ENCODE results near the gene MTARC2.

Gene MTARC2

DNA sequence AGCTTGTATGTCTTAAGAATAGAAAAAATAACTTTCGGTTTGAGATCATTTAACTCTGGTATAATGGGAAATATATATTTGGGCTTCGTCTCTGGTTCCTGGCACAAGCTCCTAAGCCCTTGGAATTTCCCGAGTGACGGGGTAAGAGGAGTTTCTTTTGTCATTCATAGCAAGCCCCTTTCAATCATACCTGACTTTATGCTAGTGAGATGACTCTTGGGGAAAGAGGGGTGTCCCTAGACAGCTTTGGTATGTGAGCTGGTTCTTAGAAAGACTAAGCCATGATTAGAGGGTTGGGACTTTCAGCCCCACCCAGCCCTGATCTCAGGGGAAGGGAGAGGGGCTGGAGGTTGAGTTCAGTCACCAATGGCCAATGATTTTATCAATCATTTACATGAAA is 24.7 kb downstream of the MTARC2 start:
- no peak for DNase-seq

DNA sequence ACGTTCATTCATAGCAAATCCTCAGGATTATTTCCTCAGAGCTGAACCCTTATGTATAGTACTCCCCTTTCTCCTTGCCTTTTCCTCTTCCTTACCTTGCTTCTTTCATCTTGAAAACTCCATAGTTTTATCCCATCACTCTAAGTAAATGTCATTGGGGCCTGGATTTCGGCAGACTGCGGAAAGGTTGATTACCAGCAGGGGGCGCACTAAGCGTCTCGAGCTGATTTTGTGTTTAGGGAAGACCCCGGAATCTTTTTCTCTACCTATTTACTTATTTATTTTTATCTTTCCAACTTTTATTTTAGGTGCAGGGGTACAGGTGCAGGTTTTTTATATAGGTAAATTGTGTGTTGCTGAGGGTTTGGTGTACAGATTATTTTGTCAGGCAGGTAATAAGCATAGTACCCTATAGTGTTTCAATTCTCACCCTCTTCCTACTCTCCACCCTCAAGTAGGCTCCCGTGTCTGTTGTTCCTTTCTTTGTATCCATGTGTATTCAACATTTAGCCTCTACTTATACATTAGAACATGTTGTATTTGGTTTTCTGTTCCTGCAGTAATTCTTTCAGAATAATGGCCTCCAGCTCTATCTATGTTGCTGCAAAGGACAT is 27.2 kb downstream of the MTARC2 start:
- DNase-seq, result no peak

DNA sequence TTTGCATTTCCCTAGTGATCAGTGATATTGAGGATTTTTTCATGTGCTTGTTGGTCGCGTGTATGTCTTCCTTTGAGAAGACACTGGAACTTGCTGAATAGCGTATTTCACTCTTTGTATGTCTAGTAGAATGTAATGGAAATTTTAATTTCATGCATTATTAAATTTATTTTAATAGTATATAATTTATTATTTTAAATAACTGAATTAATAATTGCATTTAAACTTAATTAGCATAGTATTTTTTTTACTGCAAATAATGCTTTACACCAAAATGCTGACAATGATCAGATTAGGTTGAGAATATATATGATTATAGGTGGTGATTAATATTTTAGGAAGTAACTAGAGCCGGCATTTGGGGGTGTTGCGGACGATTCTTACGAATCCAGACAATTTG is 28.1 kb downstream of the MTARC2 start:
- DNase-seq, result no peak

- peak in 1 of 2 experiments; percentile 40 for DNase-seq
Measured at GRCh38 chr1:220776720-220777326, 28.7 kb downstream of the MTARC2 start.

- DNase-seq, result no peak
Measured at GRCh38 chr1:220783453-220783852, 35.3 kb downstream of the MTARC2 start.

DNA sequence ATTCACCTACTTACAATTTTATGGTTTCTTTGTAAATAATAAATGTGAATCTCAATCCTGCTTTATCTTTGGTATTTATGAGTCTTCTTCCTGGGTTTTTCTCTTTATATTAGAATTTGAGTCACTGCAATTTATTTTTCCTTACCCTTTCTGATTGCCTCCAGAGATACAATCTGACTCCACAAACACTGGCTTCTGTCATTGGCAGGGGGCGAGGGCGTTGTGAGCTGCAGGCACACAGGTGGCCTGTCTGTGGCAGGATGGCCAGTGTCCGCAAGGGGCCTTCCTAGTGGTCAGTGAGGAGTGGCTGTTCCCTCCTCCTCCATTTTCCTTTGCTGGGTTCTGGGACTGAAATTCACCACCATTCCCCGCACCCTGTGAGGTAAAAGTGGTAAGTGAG is 36.6 kb downstream of the MTARC2 start:
- no peak for DNase-seq

DNA sequence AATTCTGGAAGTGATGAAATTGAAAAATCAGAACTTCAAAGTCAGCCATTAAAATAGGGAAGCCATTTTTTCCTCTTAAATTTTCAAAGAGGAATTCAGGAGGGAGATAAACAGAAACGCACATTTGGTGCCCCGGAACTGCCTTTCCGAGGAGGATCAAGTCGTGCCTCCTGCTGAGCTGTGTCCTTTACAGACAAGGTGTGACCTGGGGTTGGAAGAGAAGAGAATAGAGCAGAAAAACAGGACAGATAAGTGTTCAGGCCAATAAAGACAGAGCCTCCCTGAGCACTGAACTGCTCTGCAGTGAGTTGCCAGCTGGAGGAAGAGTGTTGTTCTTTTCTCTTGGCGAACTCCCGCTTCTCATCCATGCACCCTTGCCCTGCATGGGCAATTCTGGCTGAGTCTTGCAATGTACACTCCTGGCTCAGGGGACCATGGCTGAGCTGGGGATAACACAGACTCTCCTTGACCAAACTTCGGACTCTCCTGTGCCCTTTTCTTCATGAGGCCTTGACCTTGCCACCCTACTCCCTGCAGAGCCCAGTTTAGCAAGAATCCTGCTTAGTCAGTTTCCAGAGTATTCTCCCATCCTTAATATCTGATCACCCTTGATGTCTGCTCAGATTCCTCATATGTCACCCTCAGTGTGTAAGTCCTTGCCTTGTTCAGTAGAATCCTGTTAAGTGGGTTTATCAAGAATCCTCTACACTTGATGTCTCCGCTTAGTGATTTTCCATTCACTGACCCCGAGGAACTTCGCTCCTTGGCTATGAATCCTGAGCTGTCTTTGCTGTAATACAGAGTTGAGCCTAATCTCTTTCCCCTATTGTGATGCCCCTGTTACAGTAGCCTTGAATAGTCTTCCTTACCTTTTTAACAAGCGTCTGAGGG is 37.3 kb downstream of the MTARC2 start:
- DNase-seq, result no peak

DNA sequence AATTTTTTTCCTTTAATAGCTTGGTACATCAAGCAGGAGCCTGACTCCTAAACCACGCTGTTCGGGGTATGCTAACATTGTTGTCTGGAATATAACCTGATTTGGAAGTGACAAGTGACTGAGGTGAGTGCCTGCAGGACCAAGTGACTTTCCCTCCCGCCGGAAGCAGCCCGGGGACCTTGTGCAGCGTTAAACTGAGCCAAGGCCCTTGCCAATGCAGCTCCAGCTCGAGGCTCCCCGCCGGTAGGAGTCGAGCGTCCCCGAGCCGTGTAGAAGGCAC is 37.9 kb downstream of the MTARC2 start:
- peak in 1 of 2 experiments; percentile 18 for DNase-seq

DNA sequence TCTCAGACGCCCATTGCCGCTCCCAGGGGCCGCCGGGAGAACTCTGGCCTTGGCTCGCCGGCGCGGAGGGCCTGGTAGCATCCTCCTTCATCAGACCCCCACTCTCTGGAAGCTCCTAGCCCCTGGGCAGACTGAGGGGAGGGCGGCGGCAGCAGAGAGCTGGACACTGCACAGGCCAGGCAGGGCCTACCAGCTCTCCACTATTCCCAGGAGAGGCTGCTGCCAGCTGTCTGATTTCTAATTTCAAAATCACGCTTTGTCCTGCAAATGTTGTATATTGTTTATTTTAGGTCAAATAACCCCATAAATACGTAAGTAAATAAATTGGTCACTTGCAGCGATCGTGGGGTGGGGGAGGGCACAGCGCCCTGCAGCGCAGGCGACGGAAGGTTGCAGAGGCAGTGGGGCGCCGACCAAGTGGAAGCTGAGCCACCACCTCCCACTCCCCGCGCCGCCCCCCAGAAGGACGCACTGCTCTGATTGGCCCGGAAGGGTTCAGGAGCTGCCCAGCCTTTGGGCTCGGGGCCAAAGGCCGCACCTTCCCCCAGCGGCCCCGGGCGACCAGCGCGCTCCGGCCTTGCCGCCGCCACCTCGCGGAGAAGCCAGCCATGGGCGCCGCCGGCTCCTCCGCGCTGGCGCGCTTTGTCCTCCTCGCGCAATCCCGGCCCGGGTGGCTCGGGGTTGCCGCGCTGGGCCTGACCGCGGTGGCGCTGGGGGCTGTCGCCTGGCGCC is 38.4 kb downstream of the MTARC2 start, which contains the start of gene MTARC1:
TSS of gene MTARC1 (plus strand) at position 577 of the 732 bp plus-strand sequence. CDS start at position 609, 32 bp downstream.
- DNase-seq, result peak in 1 of 2 experiments; percentile 28

DNA sequence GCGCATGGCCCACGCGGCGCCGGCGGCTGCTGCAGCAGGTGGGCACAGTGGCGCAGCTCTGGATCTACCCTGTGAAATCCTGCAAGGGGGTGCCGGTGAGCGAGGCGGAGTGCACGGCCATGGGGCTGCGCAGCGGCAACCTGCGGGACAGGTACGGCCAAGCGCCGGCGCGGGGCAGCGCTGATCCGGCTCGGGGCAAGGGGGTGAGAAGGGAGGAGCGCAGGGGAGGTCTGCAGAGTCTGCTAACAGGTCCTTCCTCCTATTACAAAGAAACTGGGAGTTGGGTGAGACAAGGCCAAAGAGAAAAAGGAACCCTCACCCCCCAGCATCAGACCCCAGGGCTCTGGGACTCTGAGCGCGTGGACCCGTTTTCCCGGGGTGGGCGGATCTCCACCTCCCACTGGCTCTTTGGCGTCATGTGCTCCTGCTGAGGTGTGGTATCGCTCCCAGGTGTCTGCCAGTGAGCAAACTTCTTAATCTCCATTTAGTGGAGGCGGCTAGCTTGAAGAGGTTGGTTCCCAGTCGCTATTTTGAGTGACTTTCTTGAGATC is 39.0 kb downstream of the MTARC2 start:
- no peak for DNase-seq

DNA sequence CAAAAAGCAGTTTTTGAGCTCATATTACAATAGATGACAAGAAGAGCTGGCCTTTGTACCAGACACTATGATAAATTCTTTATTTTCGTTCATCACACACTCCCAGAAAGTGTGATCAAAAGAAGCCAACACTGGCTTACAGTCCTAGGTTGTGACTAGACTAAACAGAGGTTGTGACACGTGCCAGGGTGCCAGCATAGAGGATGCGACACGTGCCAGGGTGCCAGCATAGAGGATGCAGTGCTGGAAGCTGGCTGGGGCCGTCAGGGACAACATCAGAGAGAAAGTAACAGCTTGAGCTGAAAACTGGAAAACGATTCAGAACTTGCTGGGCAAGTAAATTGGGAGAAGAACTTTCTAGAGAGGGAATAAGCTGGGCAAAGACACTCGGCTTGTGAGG is 40.8 kb downstream of the MTARC2 start:
- DNase-seq, result no peak

- no peak for DNase-seq
Measured at GRCh38 chr1:220789532-220790147, 41.5 kb downstream of the MTARC2 start.

- no peak for DNase-seq
Measured at GRCh38 chr1:220791285-220791684, 43.2 kb downstream of the MTARC2 start.

- no peak for DNase-seq
Measured at GRCh38 chr1:220791956-220792355, 43.8 kb downstream of the MTARC2 start.

- no peak for DNase-seq
Measured at GRCh38 chr1:220796530-220796929, 48.4 kb downstream of the MTARC2 start.

- DNase-seq, result no peak
Measured at GRCh38 chr1:220797044-220797443, 48.9 kb downstream of the MTARC2 start.

GRCh38 chr1:220797553-220797952 is 49.4 kb downstream of the MTARC2 start:
- no peak for DNase-seq

DNA sequence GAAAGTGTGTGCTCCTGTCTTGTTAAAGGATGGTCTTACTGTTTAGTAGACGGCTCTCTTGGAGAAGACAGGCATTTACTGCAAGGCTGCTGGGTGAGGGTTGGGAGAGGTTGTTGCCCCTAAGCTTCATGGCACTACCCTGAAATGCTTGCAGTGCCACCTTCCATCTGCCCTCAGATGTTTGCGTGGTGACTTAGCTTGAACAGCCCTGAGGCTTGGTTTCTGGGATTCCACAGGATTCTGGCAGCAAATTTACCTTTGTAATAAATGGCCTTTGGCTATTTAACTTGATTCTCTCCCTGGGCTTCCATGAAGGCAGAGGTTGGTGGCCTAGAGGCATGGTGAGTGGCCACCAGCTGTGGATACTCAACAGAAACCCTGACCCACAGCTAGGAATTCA is 50.2 kb downstream of the MTARC2 start:
- no peak for DNase-seq

- DNase-seq, result no peak
Measured at GRCh38 chr1:220800262-220800661, 52.1 kb downstream of the MTARC2 start.

DNA sequence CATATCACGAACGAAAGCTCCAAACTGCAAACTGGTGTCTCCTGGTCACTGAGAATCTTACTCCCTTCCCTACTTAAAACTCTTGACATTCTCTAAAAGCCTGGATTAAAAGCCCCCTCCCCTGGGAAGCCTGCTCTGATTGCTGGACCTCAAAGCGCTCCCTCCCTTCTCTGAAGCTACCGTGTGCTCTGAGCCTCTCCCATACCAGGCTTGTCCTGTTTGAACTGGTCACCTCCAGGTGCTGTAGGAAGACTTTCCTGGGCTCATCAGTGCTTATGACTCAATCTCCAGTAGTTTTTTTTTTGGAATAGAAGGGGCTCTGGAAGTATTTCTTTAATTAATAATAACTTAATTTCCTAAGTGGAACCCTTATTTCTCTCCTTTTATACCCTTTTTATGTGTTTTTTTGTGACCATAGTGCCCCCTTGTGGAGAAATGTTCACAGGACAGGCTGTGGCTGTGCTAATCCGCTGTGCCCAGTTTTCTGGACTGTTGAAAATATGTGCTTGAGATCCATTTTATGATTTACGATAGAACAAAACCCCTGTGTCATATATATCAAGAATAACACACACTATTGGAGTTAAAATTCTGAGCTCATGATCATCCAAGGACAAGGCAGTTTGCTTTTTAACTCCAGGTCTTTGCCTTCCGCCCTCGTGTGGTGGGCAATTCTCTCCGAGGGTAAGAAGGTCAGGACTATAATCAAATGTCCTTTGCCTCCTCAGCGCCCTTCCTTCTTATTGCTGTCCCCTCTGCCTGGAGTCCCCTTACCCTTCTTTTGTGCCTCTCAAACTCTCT is 55.5 kb downstream of the MTARC2 start:
- DNase-seq, result peak in 1 of 2 experiments; percentile 11

- no peak for DNase-seq
Measured at GRCh38 chr1:220804202-220804586, 56.1 kb downstream of the MTARC2 start.

GRCh38 chr1:220806408-220806807 is 58.3 kb downstream of the MTARC2 start:
- no peak for DNase-seq

All from cerebellar nuclear complex (tissue), 1 donor.